H1 (cell line): Measurements from ENCODE around the gene HES4. TPM values are rescaled to one million over a fixed set of nuclear protein-coding genes. Genes with fewer than 3 reads are reported as not detected.

Experiments
- CTCF ChIA-PET: fragments of 300-600 bp; sonication (Branson Sonifier 250); formaldehyde crosslinking; loops from one replicate; lab custom pipeline; 2021; ENCODE audit not compliant: partially characterized antibody; lab: Charles Lee
- POLR2A ChIA-PET: fragments of 300-600 bp; sonication (Branson Sonifier 250); formaldehyde crosslinking; loops from one replicate; lab custom pipeline; 2021; ENCODE audit warnings: inconsistent platforms; ENCODE audit not compliant: partially characterized antibody; lab: Charles Lee
- DNase-seq, 2 experiments: peaks; one replicate each; pipeline versions ENCODE4 v3.0.0 to v3.0.0-alpha.2; 2010 to 2022; ENCODE audit warnings: low spot score in 2 of 2, low read depth in 1 of 2, mixed read lengths in 1 of 2
- FAIRE-seq: peaks from 2 replicates; lab custom pipeline; 2011; peaks lifted over from hg19 to GRCh38; lab: Jason Lieb, UNC
- H2AFZ ChIP-seq: 2 replicates; pipeline ENCODE4 v1.8.1; 2012; ENCODE audit warnings: low read length, inconsistent platforms
- H2AK5ac ChIP-seq: 2 replicates; pipeline ENCODE4 v1.6.1; 2013; ENCODE audit warnings: low read depth, low read length
- H2BK120ac ChIP-seq: replicated peaks from 2 replicates; pipeline ENCODE3; 2013; ENCODE audit warnings: low read depth, low read length, inconsistent platforms
- H2BK12ac ChIP-seq: 2 replicates; pipeline ENCODE4 v1.6.1; 2013; ENCODE audit warnings: low read depth, low read length
- H2BK15ac ChIP-seq: 2 replicates; pipeline ENCODE4 v1.6.1; 2013; ENCODE audit warnings: low read length
- H2BK20ac ChIP-seq: 2 replicates; pipeline ENCODE4 v1.6.1; 2013; ENCODE audit warnings: low read length
- H2BK5ac ChIP-seq: 2 replicates; pipeline ENCODE4 v1.6.1; 2013; ENCODE audit warnings: low read depth, low read length
- H3K14ac ChIP-seq: 2 replicates; pipeline ENCODE4 v1.6.1; 2013; ENCODE audit warnings: inconsistent platforms; ENCODE audit not compliant: insufficient read length
- H3K18ac ChIP-seq: 2 replicates; pipeline ENCODE4 v1.6.1; 2013; ENCODE audit warnings: low read length; ENCODE audit errors: extremely low read depth
- H3K23ac ChIP-seq: 2 replicates; pipeline ENCODE4 v1.6.1; 2013; ENCODE audit warnings: inconsistent platforms; ENCODE audit not compliant: insufficient read length
- H3K23me2 ChIP-seq: 2 replicates; pipeline ENCODE4 v1.6.1; 2013; ENCODE audit warnings: low read depth, low read length
- H3K27ac ChIP-seq: 2 replicates; pipeline ENCODE4 v1.6.1; 2011; ENCODE audit warnings: low read depth, low read length, inconsistent platforms
- H3K27me3 ChIP-seq, 4 experiments: replicated peaks in 1 of 4; 1 replicate in 1 of 4; 2 replicates in 3 of 4; pipeline versions ENCODE4 v1.6.1 to v1.8.1; 2011 to 2013; ENCODE audit warnings: low read length in 3 of 4, mild to moderate bottlenecking in 3 of 4, inconsistent platforms in 2 of 4, mixed read lengths in 2 of 4, moderate library complexity in 1 of 4; ENCODE audit not compliant: control insufficient read depth in 3 of 4, insufficient read depth in 3 of 4; ENCODE audit errors: extremely low read depth in 1 of 4
- H3K36me3 ChIP-seq, 4 experiments: 2 replicates each; pipeline versions ENCODE4 v1.6.1 to v1.8.1; 2011 to 2013; ENCODE audit warnings: mild to moderate bottlenecking in 4 of 4, low read length in 3 of 4, moderate library complexity in 2 of 4, control low read depth in 1 of 4, inconsistent platforms in 1 of 4; ENCODE audit not compliant: insufficient read depth in 4 of 4, control insufficient read depth in 2 of 4
- H3K4ac ChIP-seq: replicated peaks from 2 replicates; pipeline ENCODE3; 2013; ENCODE audit warnings: low read length, low read depth, mixed read lengths, inconsistent platforms; ENCODE audit not compliant: insufficient read length
- H3K4me1 ChIP-seq, 4 experiments: replicated peaks in 1 of 4; 1 replicate in 1 of 4; 2 replicates in 3 of 4; pipeline versions ENCODE4 v1.6.1 to v1.8.1; 2011 to 2013; ENCODE audit warnings: low read length in 3 of 4, inconsistent platforms in 2 of 4, mixed read lengths in 1 of 4; ENCODE audit not compliant: insufficient read depth in 4 of 4, control insufficient read depth in 3 of 4
- H3K4me2 ChIP-seq, 2 experiments: 2 replicates each; pipeline versions ENCODE4 v1.6.1 to v1.8.1; 2011 to 2013; ENCODE audit warnings: low read depth in 2 of 2, low read length in 2 of 2, control low read depth in 1 of 2, inconsistent platforms in 1 of 2, mild to moderate bottlenecking in 1 of 2; ENCODE audit not compliant: insufficient read depth in 1 of 2
- H3K4me3 ChIP-seq, 4 experiments: fragments of 200-600, 300-600 bp in 1 of 4; sonication (generic), shearing (Covaris generic), sonication (Bioruptor Twin) in 1 of 4; 2 replicates each; pipeline versions ENCODE4 v1.5.1 to v1.8.1; 2011 to 2016; ENCODE audit warnings: low read length in 4 of 4, low read depth in 3 of 4, control low read depth in 2 of 4, inconsistent platforms in 2 of 4, mild to moderate bottlenecking in 2 of 4, mixed read lengths in 1 of 4, moderate library complexity in 1 of 4; ENCODE audit not compliant: insufficient read depth in 2 of 4; ENCODE audit errors: extremely low read depth in 1 of 4
- H3K56ac ChIP-seq: replicated peaks from 2 replicates; pipeline ENCODE3; 2013; ENCODE audit warnings: low read depth, mild to moderate bottlenecking, mixed read lengths, low read length, inconsistent platforms; ENCODE audit not compliant: insufficient read length
- H3K79me1 ChIP-seq: 2 replicates; pipeline ENCODE4 v1.6.1; 2013; ENCODE audit warnings: low read depth, low read length, control low read depth
- H3K79me2 ChIP-seq, 2 experiments: 2 replicates each; pipeline versions ENCODE4 v1.6.1 to v1.8.1; 2012 to 2013; ENCODE audit warnings: low read length in 2 of 2, mild to moderate bottlenecking in 2 of 2, inconsistent platforms in 1 of 2; ENCODE audit not compliant: insufficient read depth in 2 of 2, control insufficient read depth in 1 of 2
- H3K9ac ChIP-seq, 4 experiments: replicated peaks in 1 of 4; 1 replicate in 1 of 4; 2 replicates in 3 of 4; pipeline versions ENCODE4 v1.6.1 to v1.8.1; 2011 to 2013; ENCODE audit warnings: low read depth in 3 of 4, low read length in 3 of 4, control low read depth in 2 of 4, mild to moderate bottlenecking in 2 of 4, moderate library complexity in 2 of 4, inconsistent platforms in 1 of 4; ENCODE audit errors: extremely low read depth in 1 of 4
- H3K9me3 ChIP-seq, 2 experiments: 2 replicates each; pipeline versions ENCODE4 v1.6.1 to v1.8.1; 2012 to 2013; ENCODE audit warnings: mild to moderate bottlenecking in 2 of 2, moderate library complexity in 2 of 2, control low read depth in 1 of 2, inconsistent platforms in 1 of 2, low read depth in 1 of 2, low read length in 1 of 2, mixed read lengths in 1 of 2; ENCODE audit not compliant: insufficient read depth in 2 of 2
- H4K20me1 ChIP-seq, 2 experiments: replicated peaks in 1 of 2; 2 replicates each; pipeline versions ENCODE3 to v1.8.1; 2011 to 2013; ENCODE audit warnings: inconsistent platforms in 2 of 2, low read length in 2 of 2, mild to moderate bottlenecking in 1 of 2; ENCODE audit not compliant: insufficient read depth in 2 of 2, control insufficient read depth in 1 of 2
- H4K5ac ChIP-seq: 2 replicates; pipeline ENCODE4 v1.6.1; 2013; ENCODE audit warnings: low read length, low read depth, mixed read lengths, inconsistent platforms; ENCODE audit not compliant: insufficient read length
- H4K8ac ChIP-seq: 2 replicates; pipeline ENCODE4 v1.8.0; 2013; ENCODE audit warnings: mild to moderate bottlenecking, moderate library complexity, low read length, inconsistent platforms; ENCODE audit not compliant: insufficient read depth; ENCODE audit errors: extremely low read depth
- H4K91ac ChIP-seq: replicated peaks from 2 replicates; pipeline ENCODE3; 2013; ENCODE audit warnings: low read length, mixed read lengths, inconsistent platforms; ENCODE audit not compliant: insufficient read length
- CBX8 ChIP-seq: fragments of 300-800, 300-1000 bp; sonication (generic); IDR thresholded peaks from 2 replicates; pipeline ENCODE4 v1.7.1; 2016; ENCODE audit warnings: low read depth, low read length, borderline replicate concordance
- CEBPB ChIP-seq: IDR thresholded peaks from 2 replicates; pipeline ENCODE4 v1.6.1; 2012; ENCODE audit warnings: low read depth, low read length
- CHD1 ChIP-seq: IDR thresholded peaks from 2 replicates; pipeline ENCODE4 v1.6.1; 2012; ENCODE audit warnings: low read depth, low read length, improper control_type of control experiment
- EGR1 ChIP-seq: IDR thresholded peaks from 2 replicates; pipeline ENCODE4 v1.6.1; 2011; ENCODE audit warnings: low read depth, low read length, borderline replicate concordance
- FOSL1 ChIP-seq: IDR thresholded peaks from 2 replicates; pipeline ENCODE4 v1.6.1; 2011; ENCODE audit warnings: mild to moderate bottlenecking, low read depth, low read length, moderate library complexity; ENCODE audit not compliant: insufficient read depth
- KDM1A ChIP-seq: fragments of 200-600, 300-600 bp; sonication (generic); IDR thresholded peaks from 2 replicates; pipeline ENCODE4 v1.7.1; 2016; ENCODE audit warnings: mild to moderate bottlenecking, low read length, borderline replicate concordance
- KDM5A ChIP-seq: fragments of 200-600 bp; IDR thresholded peaks from 2 replicates; pipeline ENCODE4 v1.7.1; 2012; ENCODE audit warnings: mild to moderate bottlenecking, low read length, inconsistent platforms, mixed read lengths
- NRF1 ChIP-seq: IDR thresholded peaks from 2 replicates; pipeline ENCODE4 v1.6.1; 2011; ENCODE audit warnings: mild to moderate bottlenecking, low read depth, low read length, improper control_type of control experiment
- RBBP5 ChIP-seq: IDR thresholded peaks from 2 replicates; pipeline ENCODE4 v1.7.1; 2012; ENCODE audit warnings: low read depth, mild to moderate bottlenecking, inconsistent platforms, low read length, moderate library complexity, borderline replicate concordance
- SUZ12 ChIP-seq: fragments of 200-600 bp; sonication (generic); IDR thresholded peaks from 2 replicates; pipeline ENCODE4 v1.6.1; 2012; ENCODE audit warnings: mild to moderate bottlenecking, inconsistent platforms, low read length, moderate library complexity, mixed read lengths
- TAF7 ChIP-seq: optimal IDR thresholded peaks from 2 replicates; pipeline ENCODE3; 2011; ENCODE audit warnings: low read depth, mild to moderate bottlenecking, inconsistent platforms, low read length, moderate library complexity, borderline replicate concordance
- WGBS, 2 experiments: shearing (Covaris generic) in 1 of 2; methylation state at CpG; one replicate each; pipeline versions ENCODE4 v1.1.6 to v1.1.7; 2013 to 2015; ENCODE audit warnings: low lambda C conversion rate in 2 of 2, mixed read lengths in 2 of 2, inconsistent platforms in 1 of 2, low coverage in 1 of 2, missing lambda C conversion rate in 1 of 2; ENCODE audit not compliant: insufficient replicate concordance in 2 of 2, insufficient coverage in 1 of 2, insufficient read length in 1 of 2; ENCODE audit errors: extremely low coverage in 1 of 2, missing lambda C conversion rate in 1 of 2; 5-methylcytosine and 5-hydroxymethylcytosine counted together
- polyA plus RNA-seq, 7 experiments: library from polyadenylated mRNA; depleted of rRNA in 3 of 7; stranded (reverse) in 5 of 7; unstranded in 2 of 7; fragments of >200 nt in 5 of 7; fragments of 200-250 nt in 2 of 7; gene quantifications; 1 replicate in 5 of 7; 2 replicates in 1 of 7; 4 replicates in 1 of 7; pipeline versions ENCODE4 v1.2.1 to v1.2.3, GENCODE V29; 2011 to 2013; ENCODE audit warnings: missing spikeins in 2 of 7, mixed read lengths in 2 of 7
- total RNA-seq: library from RNA; stranded (reverse); fragmentation: NEBNext Ultra II Directional; extraction: Animal tissue kit (Norgen Biotek cat#: 25700); gene quantifications from 2 replicates; pipeline ENCODE4 v1.2.1, GENCODE V29; 2021
- TF ChIP-seq, protein P1 (sequence below): IDR thresholded peaks from 2 replicates; pipeline ENCODE4 v1.6.1; 2011; ENCODE audit warnings: low read depth, mild to moderate bottlenecking, low read length; ENCODE audit not compliant: insufficient read depth
- TF ChIP-seq, protein P2 (sequence below): IDR thresholded peaks from 2 replicates; pipeline ENCODE4 v1.6.1; 2012; ENCODE audit warnings: inconsistent platforms

Gene HES4
- total and polyA plus RNA-seq, 2 of the 8 experiments (the other 6 are each of a cell fraction or from before 2014, with no cell fraction given), result 2.8 to 3.5 TPM

DNA sequence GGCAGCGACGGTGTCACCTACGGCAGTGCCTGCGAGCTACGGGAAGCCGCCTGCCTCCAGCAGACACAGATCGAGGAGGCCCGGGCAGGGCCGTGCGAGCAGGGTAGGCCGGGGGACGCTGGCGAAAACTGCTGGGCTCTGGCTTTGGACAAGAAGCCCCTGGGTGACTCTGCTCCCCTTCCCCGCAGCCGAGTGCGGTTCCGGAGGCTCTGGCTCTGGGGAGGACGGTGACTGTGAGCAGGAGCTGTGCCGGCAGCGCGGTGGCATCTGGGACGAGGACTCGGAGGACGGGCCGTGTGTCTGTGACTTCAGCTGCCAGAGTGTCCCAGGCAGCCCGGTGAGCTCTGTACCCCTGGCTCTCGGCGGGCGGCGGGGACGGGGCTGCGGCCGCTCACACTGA, 44.0 kb upstream of the HES4 start:
- Histone ChIP-seq H3K79me2 (no peaks in the 10 kb centered on the region), H2BK20ac (no peak overlapping the region), H3K18ac (no peak overlapping the region), H4K5ac (no peak overlapping the region), H4K8ac (no peak overlapping the region), H2BK15ac (no peak overlapping the region), H3K23me2 (peaks cover 8% of the 10 kb centered on the region; the same call in 1 of the 2 replicates), H3K14ac (no peak overlapping the region), H2BK5ac (no peak overlapping the region), H3K36me3 (peaks cover 6 to 56% (median 24%) of the 10 kb centered on the region in 4 experiments), H3K9ac (no peak overlapping the region), H3K27ac (no peak overlapping the region), H3K4me3 (no peak overlapping the region), H2BK12ac (no peak overlapping the region), H4K20me1 (peaks cover 19 to 38% of the 10 kb centered on the region in 2 experiments), H3K56ac (no peak overlapping the region), H3K79me1 (peaks cover 7% of the 10 kb centered on the region; the same call in 1 of the 2 replicates), H2AFZ (no peak overlapping the region), H3K9me3 (no peaks in the 10 kb centered on the region), H3K4me2 (no peak overlapping the region), H3K4ac (no peak overlapping the region), H2AK5ac (no peak overlapping the region), H4K91ac (no peak overlapping the region), H3K23ac (no peak overlapping the region), H3K4me1 (peaks cover 0 to 10% (median 2%) of the 10 kb centered on the region in 4 experiments; a peak in 4 of 7 replicates), H3K27me3 (peaks cover 0 to 16% (median 10%) of the 10 kb centered on the region in 4 experiments; a peak in 5 of 7 replicates), H2BK120ac (no peak overlapping the region)
- DNase-seq (no peak), FAIRE-seq (no peak)
- POLR2A ChIA-PET, result interaction anchor here (1.4 to 3.8 kb wide), 5 partner anchors 10 to 21 kb away, joined by 6 to 19 read pairs (median 11); no protein-coding TSS in a partner anchor
- CTCF ChIA-PET, result interaction anchor here (1.0 to 2.5 kb wide), 5 partner anchors 15 to 59 kb away, joined by 3 to 11 read pairs (median 6); no protein-coding TSS in a partner anchor
- WGBS, 2 experiments, result 97% methylated on average over 27 of the region's 33 CpGs; no CpG with 5 or more reads in 1 of the 2 experiments
- TF ChIP-seq, protein P1, sequence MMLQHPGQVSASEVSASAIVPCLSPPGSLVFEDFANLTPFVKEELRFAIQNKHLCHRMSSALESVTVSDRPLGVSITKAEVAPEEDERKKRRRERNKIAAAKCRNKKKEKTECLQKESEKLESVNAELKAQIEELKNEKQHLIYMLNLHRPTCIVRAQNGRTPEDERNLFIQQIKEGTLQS, result no peak
- TF ChIP-seq KDM5A (no peak), CBX8 (no peak), SUZ12 (no peak), FOSL1 (no peak), TAF7 (no peak), CEBPB (no peak), CHD1 (no peak), NRF1 (no peak), KDM1A (no peak), RBBP5 (no peak), EGR1 (no peak)
- TF ChIP-seq, protein P2, sequence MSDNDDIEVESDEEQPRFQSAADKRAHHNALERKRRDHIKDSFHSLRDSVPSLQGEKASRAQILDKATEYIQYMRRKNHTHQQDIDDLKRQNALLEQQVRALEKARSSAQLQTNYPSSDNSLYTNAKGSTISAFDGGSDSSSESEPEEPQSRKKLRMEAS, result no peak
